Endothelial cell of umbilical vein (primary cell): Measurements from ENCODE around the gene FAM120AOS.
A peak's percentile ranks its signal among the peaks of the same experiment; 100 is the strongest.

Source experiments
- CTCF ChIP-seq, 2 donors: IDR thresholded peaks; 1 replicate in 1 of 2; 2 replicates in 1 of 2; pipeline ENCODE4 v1.5.1; 2011; ENCODE audit warnings: low read length in 2 of 2, mild to moderate bottlenecking in 2 of 2, moderate library complexity in 2 of 2, control low read depth in 1 of 2, inconsistent platforms in 1 of 2, low read depth in 1 of 2; ENCODE audit not compliant: insufficient read depth in 1 of 2; ENCODE audit errors: extremely low read depth in 1 of 2
- EZH2 ChIP-seq: IDR thresholded peaks from 2 replicates; pipeline ENCODE4 v1.6.1; 2012; ENCODE audit warnings: borderline replicate concordance, low read depth, mild to moderate bottlenecking, moderate library complexity, low read length, inconsistent platforms; ENCODE audit not compliant: severe bottlenecking
- GATA2 ChIP-seq: IDR thresholded peaks from 2 replicates; pipeline ENCODE4 v1.7.0; 2011; ENCODE audit warnings: low read depth, mild to moderate bottlenecking, moderate library complexity, mixed read lengths, low read length; ENCODE audit not compliant: insufficient read length, insufficient read depth
- JUN ChIP-seq: IDR thresholded peaks from 2 replicates; pipeline ENCODE4 v1.6.1; 2011; ENCODE audit warnings: borderline replicate concordance, low read depth; ENCODE audit not compliant: insufficient read length, insufficient read depth
- MYC ChIP-seq: IDR thresholded peaks from one replicate; pipeline ENCODE4 v1.6.1; 2011; ENCODE audit warnings: mild to moderate bottlenecking, low read depth, low read length
- POLR2A ChIP-seq: IDR thresholded peaks from 2 replicates; pipeline ENCODE4 v1.6.1; 2012; ENCODE audit warnings: low read depth, mild to moderate bottlenecking, control low read depth, low read length
- POLR2AphosphoS5 ChIP-seq: IDR thresholded peaks from 2 replicates; pipeline ENCODE4 v1.6.1; 2012; ENCODE audit warnings: low read depth, mild to moderate bottlenecking, control low read depth, low read length, moderate library complexity; ENCODE audit not compliant: insufficient read depth

DNA sequence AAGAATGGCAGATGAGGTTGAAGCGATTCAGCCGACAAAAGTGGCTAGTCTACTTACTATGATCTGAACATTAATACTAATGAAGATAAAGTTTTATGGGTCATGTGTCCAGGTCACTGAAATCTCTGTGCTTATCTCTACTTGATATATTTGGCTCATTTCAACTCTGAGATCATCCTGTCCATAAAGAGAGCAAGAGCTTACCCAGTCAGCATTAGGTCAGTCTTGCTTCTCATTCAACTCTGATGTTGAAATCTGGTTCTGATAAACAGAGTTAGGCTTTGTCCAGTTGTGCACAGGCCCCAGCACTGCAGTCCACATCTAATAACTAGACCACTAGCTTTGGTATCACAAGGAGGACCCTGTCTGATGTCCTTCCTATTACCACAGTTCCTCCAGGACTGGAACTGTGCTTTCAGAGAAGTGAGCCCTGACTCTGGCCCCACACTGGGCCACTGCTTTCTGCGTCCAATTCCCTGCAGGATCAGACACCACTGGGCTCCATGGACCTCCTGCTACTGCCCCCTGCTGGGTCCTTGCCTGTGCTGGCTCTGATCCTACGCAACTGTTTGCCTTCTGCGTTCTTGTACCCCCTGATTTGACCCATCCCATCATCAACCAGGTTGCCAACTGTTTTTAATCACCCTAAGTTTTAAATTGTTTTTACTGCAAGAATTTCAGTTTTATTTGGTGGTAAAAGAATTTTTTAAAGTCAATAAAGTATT is 25.6 kb downstream of the FAM120AOS start:
- TF ChIP-seq CTCF (IDR thresholded peaks at IDR 0.05; ENCODE audit: extremely low read depth in 1 of 2, insufficient read depth in 1 of 2, low read depth in 1 of 2, low read length in 2 of 2), result peak; percentile 19 to 30
- TF ChIP-seq JUN, result no peak
- TF ChIP-seq EZH2, result no peak
- no peak for TF ChIP-seq POLR2A
- no peak for TF ChIP-seq MYC
- TF ChIP-seq POLR2AphosphoS5, result no peak
- TF ChIP-seq GATA2, result no peak
